IMR-90 (cell line): Measurements from ENCODE around the gene RHO. TPM values are rescaled to one million over a fixed set of nuclear protein-coding genes. Genes with fewer than 3 reads are reported as not detected.

Experiments used
- ATAC-seq: fragments of 200-7000 bp; cut with Tn5 transposase; 2 replicates; pipeline ENCODE4 v1.9.1; 2020; ENCODE audit warnings: low read depth, mild to moderate bottlenecking, moderate library complexity
- BruUV-seq: library from RNA; stranded (reverse); fragments of 400-500 nt; replicated peaks from 2 replicates; lab custom pipeline; 2021; lab: Mats Ljungman, UMichigan
- CTCF ChIA-PET: fragments of 300-600 bp; formaldehyde crosslinking; extraction: SDS; loops from one replicate; lab custom pipeline; 2021; ENCODE audit warnings: antibody characterized with exemption; lab: Yijun Ruan, JAX
- POLR2A ChIA-PET: fragments of 300-600 bp; sonication (Branson Sonifier 250); formaldehyde crosslinking; loops from one replicate; lab custom pipeline; 2022; ENCODE audit warnings: antibody characterized with exemption; ENCODE audit not compliant: unreplicated experiment; lab: Charles Lee
- DNase-seq: peaks from one replicate; pipeline ENCODE4 v3.0.0; 2013
- H2AFZ ChIP-seq: replicated peaks from 2 replicates; pipeline ENCODE3; 2013; ENCODE audit warnings: low read length, mild to moderate bottlenecking; ENCODE audit not compliant: poor library complexity
- H2AK5ac ChIP-seq: 2 replicates; pipeline ENCODE4 v1.6.1; 2013; ENCODE audit warnings: low read depth, low read length, inconsistent platforms
- H2AK9ac ChIP-seq: replicated peaks from 2 replicates; pipeline ENCODE3; 2013; ENCODE audit warnings: mild to moderate bottlenecking, low read depth, low read length, moderate library complexity; ENCODE audit not compliant: poor library complexity
- H2BK120ac ChIP-seq: 2 replicates; pipeline ENCODE4 v1.6.1; 2013; ENCODE audit warnings: low read depth, low read length, inconsistent platforms
- H2BK15ac ChIP-seq: 3 replicates; pipeline ENCODE4 v1.6.1; 2013; ENCODE audit warnings: low read depth, low read length, inconsistent platforms
- H2BK20ac ChIP-seq: 2 replicates; pipeline ENCODE4 v1.6.1; 2013; ENCODE audit warnings: low read depth, mild to moderate bottlenecking, inconsistent platforms, low read length, moderate library complexity
- H2BK5ac ChIP-seq: 2 replicates; pipeline ENCODE4 v1.6.1; 2013; ENCODE audit warnings: mild to moderate bottlenecking, low read depth, low read length, inconsistent platforms; ENCODE audit not compliant: poor library complexity, severe bottlenecking
- H3K14ac ChIP-seq: replicated peaks from 2 replicates; pipeline ENCODE4 v1.6.1; 2013; ENCODE audit warnings: low read depth, low read length, inconsistent platforms
- H3K18ac ChIP-seq: 2 replicates; pipeline ENCODE4 v1.6.1; 2013; ENCODE audit warnings: low read depth, low read length, control low read depth
- H3K23ac ChIP-seq: 2 replicates; pipeline ENCODE4 v1.6.1; 2013; ENCODE audit warnings: low read depth, low read length, inconsistent platforms
- H3K27ac ChIP-seq: 2 replicates; pipeline ENCODE4 v1.5.1; 2013; ENCODE audit warnings: mild to moderate bottlenecking, control low read depth, low read length; ENCODE audit not compliant: insufficient read depth
- H3K27me3 ChIP-seq: 2 replicates; pipeline ENCODE4 v1.6.1; 2013; ENCODE audit warnings: low read length; ENCODE audit not compliant: control insufficient read depth, insufficient read depth
- H3K36me3 ChIP-seq: 2 replicates; pipeline ENCODE4 v1.6.1; 2013; ENCODE audit warnings: low read length, mixed read lengths; ENCODE audit not compliant: control insufficient read depth, insufficient read depth
- H3K4ac ChIP-seq: 2 replicates; pipeline ENCODE4 v1.6.1; 2013; ENCODE audit warnings: low read depth, low read length, inconsistent platforms
- H3K4me1 ChIP-seq: 2 replicates; pipeline ENCODE4 v1.6.1; 2013; ENCODE audit warnings: low read length, mixed read lengths; ENCODE audit not compliant: control insufficient read depth, insufficient read depth
- H3K4me2 ChIP-seq: 2 replicates; pipeline ENCODE4 v1.6.1; 2013; ENCODE audit warnings: low read depth, mild to moderate bottlenecking, control low read depth, low read length, moderate library complexity
- H3K4me3 ChIP-seq: 2 replicates; pipeline ENCODE4 v1.5.1; 2013; ENCODE audit warnings: low read depth, mild to moderate bottlenecking, control low read depth, low read length, moderate library complexity; ENCODE audit not compliant: insufficient read depth
- H3K56ac ChIP-seq: 2 replicates; pipeline ENCODE4 v1.6.1; 2013; ENCODE audit warnings: low read length, inconsistent platforms; ENCODE audit not compliant: insufficient read depth; ENCODE audit errors: extremely low read depth
- H3K79me1 ChIP-seq, 2 experiments: 2 replicates each; pipeline ENCODE4 v1.6.1; 2013; ENCODE audit warnings: low read length in 2 of 2, inconsistent platforms in 1 of 2, low read depth in 1 of 2
- H3K9ac ChIP-seq: 2 replicates; pipeline ENCODE4 v1.6.1; 2013; ENCODE audit warnings: low read depth, low read length, control low read depth
- H3K9me1 ChIP-seq: 2 replicates; pipeline ENCODE4 v1.6.1; 2013; ENCODE audit warnings: low read length, inconsistent platforms; ENCODE audit not compliant: insufficient read depth
- H3K9me3 ChIP-seq: 2 replicates; pipeline ENCODE4 v1.6.1; 2013; ENCODE audit warnings: low read length; ENCODE audit not compliant: control insufficient read depth, insufficient read depth
- H4K20me1 ChIP-seq: 2 replicates; pipeline ENCODE4 v1.6.1; 2013; ENCODE audit warnings: low read length, inconsistent platforms; ENCODE audit not compliant: insufficient read depth
- H4K5ac ChIP-seq: 2 replicates; pipeline ENCODE4 v1.6.1; 2013; ENCODE audit warnings: mild to moderate bottlenecking, low read depth, low read length, control low read depth
- H4K8ac ChIP-seq, 2 experiments: 2 replicates each; pipeline ENCODE4 v1.6.1; 2013; ENCODE audit warnings: low read depth in 2 of 2, low read length in 2 of 2, control low read depth in 1 of 2, inconsistent platforms in 1 of 2
- H4K91ac ChIP-seq: 2 replicates; pipeline ENCODE4 v1.6.1; 2013; ENCODE audit warnings: low read depth, low read length, inconsistent platforms; ENCODE audit not compliant: insufficient read depth
- BHLHE40 ChIP-seq: fragments of 150-350 bp; IDR thresholded peaks from 2 replicates; pipeline ENCODE4 v1.6.1; 2016; ENCODE audit warnings: mild to moderate bottlenecking, low read depth, low read length
- CEBPB ChIP-seq: IDR thresholded peaks from 2 replicates; pipeline ENCODE4 v1.6.1; 2012; ENCODE audit warnings: low read depth, low read length, improper control_type of control experiment
- SMC3 ChIP-seq: fragments of 150-350 bp; IDR thresholded peaks from 2 replicates; pipeline ENCODE4 v1.6.1; 2016; ENCODE audit warnings: low read depth, mild to moderate bottlenecking, antibody characterized with exemption, low read length, moderate library complexity
- WGBS, 2 experiments: methylation state at CpG; one replicate each; pipeline versions ENCODE4 v1.1.5 to v1.1.7; 2013; ENCODE audit warnings: missing lambda C conversion rate in 2 of 2; ENCODE audit not compliant: insufficient read length in 1 of 2; ENCODE audit errors: extremely low coverage in 2 of 2; 5-methylcytosine and 5-hydroxymethylcytosine counted together
- dilution Hi-C: fragments of 300-500 bp; cut with HindIII; formaldehyde crosslinking; loops from one replicate; pipeline ENCODE4 v1.14.3; 2018; ENCODE audit warnings: low sequenced_read_pairs; ENCODE audit not compliant: unreplicated experiment
- in situ Hi-C: fragments of 300-500 bp; cut with MboI; formaldehyde crosslinking; loops from 3 replicates; pipeline ENCODE4 v1.14.3; 2019; ENCODE audit warnings: low sequenced_read_pairs, inconsistent platforms, mixed read lengths
- intact Hi-C: fragments of 100-400 bp; cut with micrococcal nuclease; formaldehyde crosslinking; loops from 2 replicates; pipeline ENCODE4 v1.10.0; 2022
- polyA plus RNA-seq, 3 experiments: library from polyadenylated mRNA; depleted of rRNA; stranded (reverse); fragments of >200 nt; gene quantifications; 2 replicates each; pipeline ENCODE4 v1.2.3, GENCODE V29; 2012; ENCODE audit warnings: low replicate concordance in 1 of 3
- total RNA-seq: library from RNA; depleted of rRNA; stranded (reverse); fragments of >200 nt; gene quantifications from 2 replicates; pipeline ENCODE4 v1.2.3, GENCODE V29; 2012
- TF ChIP-seq, protein P1 (sequence below): conservative IDR thresholded peaks from 2 replicates; pipeline ENCODE4 v1.5.1; 2012; ENCODE audit warnings: mild to moderate bottlenecking, low read depth, low read length, improper control_type of control experiment

RHO gene
- total and polyA plus RNA-seq, 2 of the 4 experiments (the other 2 are of a cell fraction): not detected

DNA sequence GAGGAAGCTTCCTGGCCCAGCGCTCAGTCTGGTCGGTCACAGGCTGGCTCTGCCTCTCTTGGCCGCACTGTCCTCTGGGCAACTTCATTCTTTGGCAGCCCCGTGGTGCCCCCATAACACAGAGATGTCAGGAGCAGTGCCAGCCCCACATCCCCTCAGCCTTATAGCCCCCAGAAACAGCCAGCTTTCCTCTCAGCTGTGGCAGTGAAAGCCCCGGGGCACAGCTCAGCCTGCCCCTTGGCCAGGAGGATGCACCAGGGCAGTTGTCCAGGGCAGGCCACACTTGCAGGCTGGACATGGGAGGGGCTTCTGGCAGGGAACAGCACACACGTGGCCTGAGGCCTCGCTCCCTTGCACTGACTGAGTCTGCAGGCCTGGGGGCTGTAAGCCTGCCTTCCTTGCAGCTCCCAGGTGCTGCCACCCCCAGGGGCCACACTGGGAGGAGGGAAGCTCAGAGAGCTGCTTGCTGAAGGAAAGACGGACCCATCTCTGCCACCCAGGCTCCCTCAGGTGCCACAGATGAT lies 10.3 kb upstream of the RHO start:
- Histone ChIP-seq H3K56ac (no peak overlapping the region), H3K27me3 (no peaks in the 10 kb centered on the region), H4K20me1 (no peaks in the 10 kb centered on the region), H2BK5ac (no peak overlapping the region), H3K9ac (no peak overlapping the region), H3K4me3 (no peak overlapping the region), H4K91ac (no peak overlapping the region), H2AK9ac (no peak overlapping the region), H2BK15ac (no peak overlapping the region), H2BK20ac (no peak overlapping the region), H3K36me3 (peaks cover 14% of the 10 kb centered on the region; the same call in 1 of the 2 replicates), H3K4me1 (no peaks in the 10 kb centered on the region), H2BK120ac (no peak overlapping the region), H3K4ac (no peak overlapping the region), H3K9me3 (no peaks in the 10 kb centered on the region), H3K79me1 (no peaks in the 10 kb centered on the region), H3K9me1 (peaks cover 3% of the 10 kb centered on the region; the same call in 1 of the 2 replicates), H3K18ac (no peak overlapping the region), H2AFZ (no peak overlapping the region), H4K5ac (no peak overlapping the region), H4K8ac (no peak overlapping the region), H2AK5ac (no peak overlapping the region), H3K14ac (no peak overlapping the region), H3K4me2 (no peak overlapping the region), H3K27ac (no peak overlapping the region), H3K23ac (no peak overlapping the region)
- WGBS, 2 experiments: 92% methylated on average over 4 of the region's 8 CpGs; no CpG with 5 or more reads in 1 of the 2 experiments
- intact Hi-C loops: no loop called here
- ATAC-seq (no peak), DNase-seq (no peak)
- dilution Hi-C loops: no loop called here
- no TSS peak for BruUV-seq
- ChIA-PET POLR2A (interaction anchor here (0.5 kb wide), 1 partner anchor 78 kb away, joined by 3 read pairs; no protein-coding TSS in a partner anchor), CTCF (no interaction called here)
- in situ Hi-C loops: no loop called here
- no peak for TF ChIP-seq CEBPB
- no peak for TF ChIP-seq SMC3
- TF ChIP-seq, protein P1, sequence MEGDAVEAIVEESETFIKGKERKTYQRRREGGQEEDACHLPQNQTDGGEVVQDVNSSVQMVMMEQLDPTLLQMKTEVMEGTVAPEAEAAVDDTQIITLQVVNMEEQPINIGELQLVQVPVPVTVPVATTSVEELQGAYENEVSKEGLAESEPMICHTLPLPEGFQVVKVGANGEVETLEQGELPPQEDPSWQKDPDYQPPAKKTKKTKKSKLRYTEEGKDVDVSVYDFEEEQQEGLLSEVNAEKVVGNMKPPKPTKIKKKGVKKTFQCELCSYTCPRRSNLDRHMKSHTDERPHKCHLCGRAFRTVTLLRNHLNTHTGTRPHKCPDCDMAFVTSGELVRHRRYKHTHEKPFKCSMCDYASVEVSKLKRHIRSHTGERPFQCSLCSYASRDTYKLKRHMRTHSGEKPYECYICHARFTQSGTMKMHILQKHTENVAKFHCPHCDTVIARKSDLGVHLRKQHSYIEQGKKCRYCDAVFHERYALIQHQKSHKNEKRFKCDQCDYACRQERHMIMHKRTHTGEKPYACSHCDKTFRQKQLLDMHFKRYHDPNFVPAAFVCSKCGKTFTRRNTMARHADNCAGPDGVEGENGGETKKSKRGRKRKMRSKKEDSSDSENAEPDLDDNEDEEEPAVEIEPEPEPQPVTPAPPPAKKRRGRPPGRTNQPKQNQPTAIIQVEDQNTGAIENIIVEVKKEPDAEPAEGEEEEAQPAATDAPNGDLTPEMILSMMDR: no peak
- TF ChIP-seq BHLHE40: no peak
